HG03354 (cell line): ENCODE measurements around the gene UBA7.
A peak's percentile ranks its signal among the peaks of the same experiment; 100 is the strongest.
"Not testable (repeated sequence)": the region's sequence is repeated elsewhere in the genome, so short reads cannot be mapped to it uniquely, and the experiment has no call there.

Source experiments
- ATAC-seq: cut with Tn5 transposase; IDR thresholded peaks from one replicate; pipeline ENCODE4 v1.9.1; 2021; ENCODE audit warnings: mild to moderate bottlenecking; ENCODE audit not compliant: unreplicated experiment, poor library complexity, severe bottlenecking

Gene UBA7

DNA sequence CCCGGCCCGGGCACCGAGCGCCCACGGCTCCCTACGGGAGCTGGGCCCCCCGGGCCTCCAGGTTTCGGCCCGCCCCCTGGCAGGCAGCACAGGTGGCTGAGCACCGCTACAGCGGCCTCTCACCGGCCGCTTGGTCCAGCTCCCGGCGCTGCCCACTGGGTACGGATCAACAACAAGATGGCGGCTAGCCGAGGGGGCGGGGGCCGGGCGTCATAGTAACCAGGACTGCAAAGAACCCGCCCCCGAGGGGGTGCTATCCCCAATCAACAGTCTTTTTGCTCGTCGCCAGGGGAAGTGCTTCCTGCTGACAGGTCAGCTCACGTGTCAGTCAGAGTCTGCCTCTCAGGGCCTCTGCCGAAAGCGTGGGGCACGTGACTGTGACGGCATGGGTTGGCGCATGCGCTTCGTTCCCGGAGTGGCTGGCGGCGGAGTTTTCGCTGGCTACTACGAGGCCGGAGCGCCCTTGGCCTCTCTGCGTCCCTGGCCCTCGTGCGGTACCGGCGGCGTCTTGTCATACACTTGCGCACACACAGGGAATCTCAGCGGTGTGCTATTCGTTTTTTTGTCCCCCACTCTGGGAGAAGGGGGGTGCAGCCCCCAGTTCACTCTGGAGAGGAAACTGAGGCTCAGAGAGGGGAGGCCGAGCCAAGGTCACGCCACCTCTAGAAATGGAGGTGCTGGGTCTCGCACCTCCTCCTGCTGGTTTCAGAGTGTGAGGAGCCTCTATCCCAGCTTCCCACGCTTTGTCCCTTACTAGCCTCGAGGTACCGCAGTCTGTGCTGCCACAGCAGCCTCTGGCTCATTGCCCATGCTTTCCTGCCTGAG, 27.2 kb downstream of the UBA7 start, which contains the start of gene IP6K1:
IP6K1 (minus strand) TSS at position 186 of the 825 bp plus-strand sequence. CDS start 38,502 bp downstream, outside the sequence.
- ATAC-seq: peak; percentile 99

DNA sequence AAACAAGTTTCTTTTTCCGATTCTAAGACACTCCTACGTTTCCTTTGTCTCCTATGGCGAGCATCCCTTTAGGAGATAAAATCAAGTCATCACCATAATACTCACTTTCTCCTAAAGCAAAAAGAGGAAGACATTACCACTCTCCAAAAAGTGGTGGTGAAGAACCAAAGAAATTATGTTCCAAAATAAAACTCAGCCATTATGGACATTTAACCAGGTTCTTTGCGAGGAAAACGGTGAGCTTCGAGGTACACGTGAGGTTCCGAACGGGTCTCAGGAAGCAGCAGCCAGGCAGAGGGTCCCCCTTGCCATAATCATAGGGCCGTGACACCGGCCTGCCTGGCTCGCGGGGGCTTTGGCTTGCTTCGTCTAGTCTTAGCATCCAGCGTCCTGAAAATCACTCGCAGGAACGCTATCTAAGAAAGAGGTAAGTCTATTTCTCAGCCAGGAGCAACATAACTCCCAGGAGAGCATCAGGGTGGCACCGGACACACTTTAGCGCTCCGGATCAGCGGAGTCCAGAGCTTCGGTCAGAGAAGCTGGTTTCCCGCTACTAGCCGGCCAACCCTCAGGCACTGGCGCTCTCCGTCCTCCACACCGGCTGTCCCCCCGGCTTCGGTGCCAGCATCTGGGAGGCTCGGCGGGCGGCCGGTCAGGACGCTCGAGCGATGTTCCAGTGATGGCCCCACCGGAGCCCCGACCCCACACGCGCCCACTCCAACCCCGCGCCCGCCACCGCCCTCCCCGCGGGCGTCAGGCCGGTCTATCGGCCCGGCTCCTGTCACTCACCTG, 28.0 kb downstream of the UBA7 start:
- peak; percentile 44 for ATAC-seq

DNA sequence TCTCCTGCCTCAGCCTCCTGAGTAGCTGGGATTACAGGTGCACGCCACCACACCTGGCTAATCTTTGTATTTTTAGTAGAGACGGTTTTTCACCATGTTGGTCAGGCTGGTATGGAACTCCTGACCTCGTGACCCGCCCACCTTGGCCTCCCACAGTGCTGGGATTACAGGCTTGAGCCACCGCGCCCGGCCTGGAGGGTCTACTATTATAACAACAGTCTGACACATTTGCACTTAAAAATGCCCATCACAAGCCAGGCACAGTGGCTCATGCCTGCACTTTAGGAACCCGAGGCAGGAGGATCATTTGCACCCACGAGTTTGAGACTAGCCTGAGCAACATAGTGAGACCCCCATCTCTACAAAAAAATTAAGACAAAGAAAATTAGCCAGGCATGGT, 31.5 kb downstream of the UBA7 start:
- ATAC-seq: not testable (repeated sequence)

DNA sequence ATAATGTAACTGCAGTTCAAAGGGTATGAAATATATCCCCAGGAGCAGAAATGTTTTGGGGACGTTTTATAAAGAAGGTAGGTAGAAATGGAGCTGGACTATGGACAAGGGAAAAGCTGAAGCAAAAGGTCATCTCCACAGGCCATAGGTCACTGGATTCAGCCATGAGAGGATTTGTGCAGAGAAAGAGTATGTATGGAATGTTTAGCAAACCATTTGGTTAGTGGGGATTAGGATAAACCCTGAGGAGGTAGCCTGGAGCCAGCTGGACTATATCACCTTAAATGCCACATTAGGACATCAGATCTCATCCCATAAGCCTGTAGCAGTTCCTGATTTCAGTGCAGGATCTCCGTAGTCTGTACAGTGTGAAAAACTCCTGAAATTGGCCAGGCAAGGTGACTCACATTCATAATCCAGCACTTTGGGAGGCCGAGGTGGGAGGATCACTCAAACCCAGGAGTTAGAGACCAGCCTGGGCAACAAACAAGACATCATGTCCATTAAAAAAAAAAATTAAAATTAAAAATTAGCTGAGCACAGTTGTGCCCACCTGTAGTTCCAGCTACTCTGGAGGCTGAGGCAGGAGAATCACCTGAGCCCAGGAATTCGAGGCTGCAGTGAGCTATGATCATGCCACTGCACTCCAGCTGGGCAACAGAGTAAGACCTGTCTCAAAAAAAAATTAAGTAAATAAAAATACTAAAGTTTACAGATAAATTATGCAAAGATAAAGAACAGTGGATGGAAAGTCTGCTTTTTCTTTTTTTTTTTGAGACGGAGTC, 32.1 kb downstream of the UBA7 start:
- ATAC-seq: no peak

DNA sequence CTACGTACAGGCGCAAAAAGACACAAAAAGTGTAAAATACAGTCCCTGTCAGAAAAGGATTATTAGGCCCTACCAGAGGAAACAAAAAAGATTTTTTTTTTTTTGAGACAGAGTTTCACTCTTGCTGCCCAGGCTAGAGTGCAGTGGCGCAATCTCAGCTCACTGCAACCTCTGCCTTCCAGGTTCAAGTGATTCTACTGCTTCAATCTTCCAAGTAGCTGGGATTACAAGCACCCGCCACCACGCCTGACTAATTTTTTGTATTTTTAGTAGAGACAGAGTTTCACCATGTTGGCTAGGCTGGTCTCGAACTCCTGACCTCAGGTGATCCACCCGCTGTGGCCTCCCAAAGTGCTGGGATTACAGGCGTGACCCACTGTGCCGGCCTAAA, 32.8 kb downstream of the UBA7 start:
- not testable (repeated sequence) for ATAC-seq

DNA sequence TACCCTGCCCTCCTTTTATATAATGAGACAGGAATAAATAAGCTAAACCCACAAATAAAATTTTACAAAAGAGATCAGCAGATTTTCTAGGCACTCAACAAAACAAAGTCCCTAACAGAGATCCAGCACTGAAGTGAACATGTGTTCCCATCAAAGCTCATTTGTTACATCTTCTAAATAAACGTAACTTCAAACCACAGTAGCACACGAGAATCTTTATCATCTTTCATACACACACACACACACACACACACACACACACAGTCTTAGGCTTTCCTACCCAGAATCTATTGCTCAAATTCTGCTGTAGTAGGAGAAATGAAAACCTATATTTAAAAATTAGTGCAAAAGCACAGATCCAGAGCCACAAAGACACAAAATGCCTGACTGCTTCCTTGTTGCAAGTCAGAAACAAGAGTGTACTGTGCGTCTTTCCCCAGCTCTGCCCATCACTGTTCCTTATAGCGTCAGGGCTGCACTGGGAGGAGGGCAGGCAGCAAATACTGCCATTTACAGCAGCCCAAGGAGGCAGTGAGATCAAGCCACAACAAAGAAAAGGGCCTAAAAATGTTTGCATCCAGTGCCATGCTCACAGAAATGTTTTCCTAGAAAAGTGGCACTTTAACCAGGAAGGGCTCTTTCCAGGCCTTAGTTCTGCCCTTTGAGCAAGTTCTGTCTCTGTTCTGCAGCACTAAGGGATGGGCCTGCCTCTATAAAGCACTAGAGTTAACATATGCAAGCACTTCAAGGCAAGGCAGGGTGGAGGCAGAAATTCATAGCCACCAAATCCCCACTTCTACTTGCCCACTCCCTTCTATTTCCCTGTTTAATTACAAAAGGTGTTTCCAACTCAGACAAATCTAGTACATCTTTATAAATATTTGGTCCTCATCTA, 33.4 kb downstream of the UBA7 start:
- ATAC-seq: no peak

DNA sequence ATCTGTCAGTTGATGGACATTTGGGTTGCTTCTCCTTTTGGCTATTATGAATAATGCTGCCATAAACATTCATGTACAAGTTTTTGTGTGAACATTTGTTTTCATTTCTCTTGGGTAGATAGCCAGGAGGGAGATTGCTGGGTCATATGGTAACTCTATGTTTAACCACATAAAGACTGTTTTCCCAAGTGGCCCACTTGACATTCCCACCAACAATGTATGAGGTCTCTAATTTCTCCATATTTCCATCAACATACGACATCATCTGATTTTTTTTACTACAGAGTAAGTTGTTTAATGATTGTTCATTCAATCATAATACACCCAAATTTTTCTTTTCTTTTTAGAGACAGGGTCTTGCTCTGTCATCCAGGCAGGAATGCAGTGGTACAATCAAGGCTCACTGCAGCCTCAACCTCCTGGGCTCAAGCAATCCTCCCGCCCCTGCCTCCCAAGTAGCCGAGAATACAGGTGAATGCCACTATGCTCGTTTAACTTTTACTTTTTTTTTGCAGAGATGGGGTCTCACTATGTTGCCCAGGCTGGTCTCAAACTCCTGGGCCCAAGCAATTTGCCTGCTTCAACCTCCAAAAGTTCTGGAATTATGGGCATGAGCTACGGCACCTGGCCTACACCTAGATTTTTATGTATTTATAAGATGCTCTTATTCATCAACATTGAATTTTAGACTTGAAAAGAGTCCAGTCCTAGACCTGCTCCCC, 34.2 kb downstream of the UBA7 start:
- ATAC-seq: no peak

DNA sequence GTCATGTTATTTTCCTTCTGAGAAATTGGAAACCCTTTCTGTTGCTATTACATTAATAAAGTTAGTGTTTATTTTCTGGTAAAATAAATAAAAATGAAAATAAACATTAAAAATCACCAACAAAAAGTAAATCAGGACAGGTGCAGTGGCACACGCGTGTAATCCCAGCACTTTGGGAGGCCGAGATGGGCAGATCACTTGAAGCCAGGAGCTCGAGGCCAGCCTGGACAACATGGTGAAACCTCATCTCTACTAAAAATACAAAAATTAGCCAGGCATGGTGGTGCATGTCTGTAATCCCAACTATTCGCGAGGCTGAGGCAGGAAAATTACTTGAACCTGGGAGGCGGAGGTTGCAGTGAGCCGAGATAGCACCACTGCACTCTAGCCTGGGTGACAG, 37.7 kb downstream of the UBA7 start:
- ATAC-seq: not testable (repeated sequence)

DNA sequence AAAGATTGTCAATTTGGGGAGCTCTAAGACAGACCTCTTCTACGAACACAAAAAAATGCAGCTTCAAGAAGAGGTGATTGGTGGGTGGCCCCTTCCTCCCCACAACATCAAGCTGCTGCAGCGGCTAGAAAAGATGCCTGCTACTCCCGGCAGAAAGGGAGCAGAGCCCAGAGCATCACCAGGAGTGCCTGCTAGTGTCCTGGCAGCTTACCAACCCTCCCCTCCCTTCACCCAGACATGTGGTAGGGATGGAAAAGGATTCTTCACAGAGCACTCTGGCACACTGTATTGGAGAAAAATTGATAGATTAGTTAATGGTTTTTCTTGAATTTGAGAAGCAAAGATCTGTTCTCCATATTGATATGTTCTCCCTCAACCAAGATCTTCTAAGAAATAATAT, 38.2 kb downstream of the UBA7 start:
- ATAC-seq: no peak

DNA sequence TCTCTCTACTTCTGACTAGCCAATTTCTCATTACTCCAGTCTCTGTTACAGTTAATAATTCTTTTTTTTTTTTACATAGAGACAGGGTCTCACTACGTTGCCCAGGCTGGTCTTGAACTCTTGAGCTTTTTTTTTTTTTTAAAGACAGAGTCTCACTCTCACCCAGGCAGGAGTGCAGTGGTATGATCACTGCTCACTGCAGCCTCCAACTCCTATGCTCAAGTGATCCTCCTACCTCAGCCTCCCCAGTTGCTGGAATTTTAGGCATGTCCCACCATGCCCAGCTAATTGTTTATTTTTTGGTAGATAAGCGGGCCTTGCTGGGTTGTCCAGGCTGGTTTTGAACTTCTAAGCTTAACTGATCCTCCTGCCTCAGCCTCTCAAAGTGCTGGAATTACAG, 41.0 kb downstream of the UBA7 start:
- no peak for ATAC-seq

DNA sequence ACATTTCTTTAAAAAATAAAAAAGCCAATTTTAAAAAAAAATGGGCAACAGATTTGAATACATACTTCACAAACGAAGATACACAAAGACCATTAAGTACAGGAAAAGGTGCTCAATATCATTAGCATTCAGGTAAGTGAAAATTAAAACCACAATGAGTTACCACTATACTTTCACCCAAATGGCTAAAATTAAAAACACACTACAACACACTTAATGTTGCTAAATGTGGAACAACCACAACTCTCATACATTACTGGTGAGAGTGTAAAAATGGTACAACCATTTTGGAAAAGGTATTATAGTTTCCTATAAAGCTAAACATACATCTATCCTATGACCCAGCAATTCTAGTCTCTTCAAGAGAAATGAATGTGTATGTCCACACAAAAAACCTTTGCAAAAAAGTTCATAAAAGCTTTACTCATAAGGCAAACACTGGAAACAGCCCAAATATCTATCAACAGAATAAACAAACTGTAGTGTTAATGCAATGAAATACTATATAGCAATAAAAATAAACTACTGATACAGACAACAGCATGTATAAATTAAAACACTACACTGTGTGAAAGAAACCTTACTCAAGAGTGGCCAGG, 42.3 kb downstream of the UBA7 start:
- no peak for ATAC-seq

DNA sequence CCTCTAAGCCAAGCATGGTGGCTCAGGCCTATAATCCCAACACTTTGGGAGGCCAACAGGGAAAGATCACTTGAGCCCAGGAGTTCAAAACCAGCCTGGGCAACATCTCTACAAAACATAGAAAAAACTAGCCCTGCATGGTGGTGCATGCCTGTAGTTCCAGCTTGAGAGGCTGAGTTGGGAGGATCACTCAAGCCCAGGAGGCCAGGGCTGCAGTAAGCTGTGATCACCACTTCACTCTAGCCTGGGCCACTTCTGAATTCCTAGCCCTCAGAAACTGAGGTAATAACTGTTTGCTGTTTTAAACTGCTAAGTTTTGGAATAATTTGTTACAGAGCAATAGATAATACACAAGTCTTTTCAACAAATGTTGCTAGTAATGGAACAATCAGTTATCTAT, 43.8 kb downstream of the UBA7 start:
- no peak for ATAC-seq

DNA sequence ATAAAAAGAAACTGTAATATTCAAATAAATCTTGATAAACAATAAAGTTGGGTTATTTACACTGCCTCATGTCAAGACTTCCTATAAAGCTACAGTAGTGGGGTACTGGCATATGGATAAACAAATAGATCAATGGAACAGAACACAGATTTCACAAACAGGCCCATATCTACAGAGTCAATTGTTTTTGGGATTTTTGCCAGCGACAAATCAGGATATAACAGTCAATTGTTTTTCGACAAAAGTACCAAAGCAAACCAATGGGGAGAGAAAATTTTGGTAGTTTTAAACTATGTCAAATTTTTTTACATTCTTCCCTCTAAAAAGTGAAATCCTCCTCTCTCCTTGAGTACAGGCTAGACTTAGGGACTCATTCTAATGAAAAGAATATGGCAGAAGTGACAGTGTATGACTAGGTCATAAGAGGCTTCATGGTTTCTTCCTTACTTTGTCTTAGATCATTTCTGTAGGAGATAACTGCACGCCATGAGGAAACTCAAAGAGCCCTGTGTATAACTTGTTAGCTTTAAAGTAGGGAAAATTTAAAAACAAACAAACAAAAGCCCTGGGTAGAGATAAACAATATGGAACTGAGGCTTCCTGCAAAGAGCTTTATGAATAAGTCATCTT, 44.4 kb downstream of the UBA7 start:
- no peak for ATAC-seq

DNA sequence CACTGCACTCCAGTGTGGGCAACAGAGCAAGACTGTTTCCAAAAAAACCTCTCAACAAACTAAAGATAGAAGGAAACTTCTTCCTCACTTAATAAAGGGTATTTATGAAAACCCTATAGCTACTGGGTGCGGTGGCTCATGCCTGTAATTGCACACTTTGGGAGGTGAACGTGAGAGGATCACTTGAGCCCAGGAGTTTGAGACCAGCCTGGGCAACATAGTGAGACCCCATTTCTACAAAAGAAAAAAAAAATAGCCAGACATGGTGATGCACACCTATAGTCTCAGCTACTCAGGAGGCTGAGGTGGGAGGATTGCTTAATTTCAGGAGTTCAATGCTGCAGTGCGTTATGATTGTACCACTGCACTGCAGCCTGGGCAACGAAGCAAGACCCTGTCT, 49.8 kb downstream of the UBA7 start:
- ATAC-seq: no peak

DNA sequence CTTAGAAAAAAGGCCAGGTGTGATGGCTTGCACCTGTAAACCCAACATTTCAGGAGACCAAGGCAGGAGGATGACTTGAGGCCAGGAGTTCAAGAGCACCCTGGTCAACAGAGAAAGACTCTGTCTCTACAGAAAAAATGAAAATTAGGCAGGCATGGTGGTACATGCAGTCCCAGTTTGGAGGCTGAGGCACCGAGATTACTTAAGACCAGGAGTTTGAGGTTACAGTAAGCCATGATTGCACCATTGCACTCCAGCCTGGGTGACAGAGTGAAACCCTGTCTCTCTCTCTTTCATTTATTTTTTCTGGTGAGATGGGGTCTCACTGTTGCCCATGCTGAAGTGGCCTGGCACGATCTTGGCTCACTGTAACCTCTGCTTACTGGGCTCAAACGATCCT, 52.1 kb downstream of the UBA7 start:
- ATAC-seq: no peak

DNA sequence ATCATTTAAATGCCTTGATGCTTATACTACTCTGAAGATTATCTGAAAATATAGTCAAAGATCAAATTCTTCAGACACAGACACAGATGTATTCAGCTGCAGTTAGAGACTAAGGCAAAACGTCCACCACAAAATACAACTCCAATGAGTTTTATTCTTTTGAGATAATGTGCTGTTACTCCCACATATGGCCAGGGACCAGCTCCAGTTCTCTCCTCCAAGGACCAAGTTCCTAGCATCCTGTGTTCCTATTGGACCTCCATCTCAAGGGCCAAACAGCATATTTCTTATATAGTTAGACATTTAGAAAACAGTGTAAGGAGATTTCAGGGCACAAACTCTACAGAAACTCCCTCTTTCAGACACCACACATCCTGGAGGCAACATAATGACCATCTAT, 54.5 kb downstream of the UBA7 start:
- no peak for ATAC-seq

DNA sequence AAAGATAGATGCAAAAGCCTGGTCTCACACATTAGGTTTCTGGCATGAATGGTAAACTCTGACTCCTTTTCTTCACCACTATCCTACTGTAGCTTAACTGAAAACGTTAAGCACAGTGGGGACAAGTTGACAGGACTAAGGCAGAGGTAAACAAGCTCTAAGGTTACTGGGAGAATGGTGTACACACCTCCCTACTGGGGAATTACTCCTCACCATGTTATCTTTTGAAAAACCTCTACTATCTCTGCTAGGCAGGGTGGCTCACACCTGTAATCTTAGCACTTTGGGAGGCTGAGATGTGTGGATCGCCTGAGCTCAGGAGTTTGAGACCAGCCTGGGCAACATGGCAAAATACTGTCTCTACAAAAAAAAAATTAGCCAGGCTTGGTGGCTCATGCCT, 56.6 kb downstream of the UBA7 start:
- no peak for ATAC-seq

DNA sequence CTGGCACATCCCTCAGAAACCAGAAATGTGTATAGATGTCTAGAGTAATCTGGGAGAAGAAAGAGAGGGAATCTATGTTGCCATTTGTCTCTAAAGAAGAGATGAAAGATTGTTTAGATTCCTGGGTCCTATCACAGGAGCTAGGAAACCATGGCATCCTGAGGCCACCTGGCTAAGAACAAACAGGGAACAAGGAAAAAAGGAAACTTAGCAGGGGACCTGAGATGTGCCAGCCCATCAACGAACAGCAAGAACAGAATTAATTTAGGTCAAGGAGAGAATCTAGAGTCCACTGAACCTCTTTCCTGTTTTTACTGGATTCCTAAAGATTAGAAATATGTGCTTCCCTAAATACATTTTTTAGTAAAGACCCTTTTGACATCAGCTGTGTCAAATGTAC, 57.7 kb downstream of the UBA7 start:
- ATAC-seq: no peak
